Cerebellar cortex (tissue), 1 donor: ENCODE data around the gene SNTG2.
"Not testable (repeated sequence)": the region's sequence is repeated elsewhere in the genome, so short reads cannot be mapped to it uniquely, and the experiment has no call there.

Source experiments
- DNase-seq: peaks from one replicate; pipeline ENCODE4 v3.0.0-alpha.2; 2015; ENCODE audit warnings: low spot score

SNTG2 gene

GRCh38 chr2:1192121-1192520 lies 241.5 kb downstream of the SNTG2 start:
- DNase-seq, result no peak

- DNase-seq, result no peak
Observed at GRCh38 chr2:1193801-1194200, 243.2 kb downstream of the SNTG2 start.

- no peak for DNase-seq
Observed at GRCh38 chr2:1203772-1204171, 253.1 kb downstream of the SNTG2 start.

GRCh38 chr2:1205853-1206252 lies 255.2 kb downstream of the SNTG2 start:
- DNase-seq, result no peak

GRCh38 chr2:1207962-1208510 lies 257.4 kb downstream of the SNTG2 start:
- no peak for DNase-seq

- no peak for DNase-seq
Observed at GRCh38 chr2:1208522-1208921, 257.9 kb downstream of the SNTG2 start.

- no peak for DNase-seq
Observed at GRCh38 chr2:1209246-1209645, 258.6 kb downstream of the SNTG2 start.

- DNase-seq, result no peak
Observed at GRCh38 chr2:1209761-1210160, 259.1 kb downstream of the SNTG2 start.

GRCh38 chr2:1210352-1210751 lies 259.7 kb downstream of the SNTG2 start:
- DNase-seq, result no peak

GRCh38 chr2:1219901-1220573 lies 269.4 kb downstream of the SNTG2 start:
- no peak for DNase-seq

- no peak for DNase-seq
Observed at GRCh38 chr2:1222056-1222455, 271.4 kb downstream of the SNTG2 start.

GRCh38 chr2:1223791-1224190 lies 273.1 kb downstream of the SNTG2 start:
- no peak for DNase-seq

GRCh38 chr2:1224901-1225300 lies 274.3 kb downstream of the SNTG2 start:
- DNase-seq, result no peak

- no peak for DNase-seq
Observed at GRCh38 chr2:1226766-1227165, 276.1 kb downstream of the SNTG2 start.

- no peak for DNase-seq
Observed at GRCh38 chr2:1227274-1227900, 276.7 kb downstream of the SNTG2 start.

- DNase-seq, result not testable (repeated sequence)
Observed at GRCh38 chr2:1229596-1229995, 278.9 kb downstream of the SNTG2 start.

GRCh38 chr2:1230155-1230893 lies 279.7 kb downstream of the SNTG2 start:
- DNase-seq, result no peak

- DNase-seq, result no peak
Observed at GRCh38 chr2:1231466-1232063, 280.9 kb downstream of the SNTG2 start.

- no peak for DNase-seq
Observed at GRCh38 chr2:1233281-1233680, 282.6 kb downstream of the SNTG2 start.

- DNase-seq, result no peak
Observed at GRCh38 chr2:1234731-1235308, 284.2 kb downstream of the SNTG2 start.

- DNase-seq, result no peak
Observed at GRCh38 chr2:1235806-1236205, 285.2 kb downstream of the SNTG2 start.

- no peak for DNase-seq
Observed at GRCh38 chr2:1236606-1237005, 286.0 kb downstream of the SNTG2 start.
